ENCODE results near the gene PDE11A. TPM values are rescaled to one million over a fixed set of nuclear protein-coding genes. Genes with fewer than 3 reads are reported as not detected.

The PDE11A gene
- total and polyA plus RNA-seq, 2 of the 13 experiments (the other 11 are each of a cell fraction or from before 2014, with no cell fraction given): 1.2 to 1.7 TPM

GRCh38 chr2:177618255-177619253, 454.0 kb downstream of the PDE11A start (continued):
- TF ChIP-seq ZNF605 (CRISPR knock-in tag; IDR thresholded peaks at IDR 0.05): peak; percentile 94
- peak; percentile 83; the same call in 1 of the 2 replicates for TF ChIP-seq FOXK1 (CRISPR knock-in tag; IDR thresholded peaks at IDR 0.05; ENCODE audit: borderline replicate concordance, low read depth)
- TF ChIP-seq MEIS1 (CRISPR knock-in tag; IDR thresholded peaks at IDR 0.05; ENCODE audit: borderline replicate concordance): no peak
- peak; percentile 24; the same call in 1 of the 2 replicates for TF ChIP-seq ZNF691 (CRISPR knock-in tag; IDR thresholded peaks at IDR 0.05; ENCODE audit: borderline replicate concordance, low read depth)
- TF ChIP-seq POGZ (CRISPR knock-in tag; IDR thresholded peaks at IDR 0.05): peak; percentile 85
- TF ChIP-seq ZNF496 (CRISPR knock-in tag; IDR thresholded peaks at IDR 0.05; ENCODE audit: insufficient replicate concordance): no peak
- TF ChIP-seq NFKBIZ (CRISPR knock-in tag; IDR thresholded peaks at IDR 0.05): peak; percentile 66
- no peak for TF ChIP-seq PRPF4 (IDR thresholded peaks at IDR 0.05; ENCODE audit: low read depth, low read length, poor library complexity, severe bottlenecking)
- peak; percentile 26; the same call in 1 of the 2 replicates for TF ChIP-seq ZNF879 (CRISPR knock-in tag; IDR thresholded peaks at IDR 0.05)
- TF ChIP-seq, protein P1, sequence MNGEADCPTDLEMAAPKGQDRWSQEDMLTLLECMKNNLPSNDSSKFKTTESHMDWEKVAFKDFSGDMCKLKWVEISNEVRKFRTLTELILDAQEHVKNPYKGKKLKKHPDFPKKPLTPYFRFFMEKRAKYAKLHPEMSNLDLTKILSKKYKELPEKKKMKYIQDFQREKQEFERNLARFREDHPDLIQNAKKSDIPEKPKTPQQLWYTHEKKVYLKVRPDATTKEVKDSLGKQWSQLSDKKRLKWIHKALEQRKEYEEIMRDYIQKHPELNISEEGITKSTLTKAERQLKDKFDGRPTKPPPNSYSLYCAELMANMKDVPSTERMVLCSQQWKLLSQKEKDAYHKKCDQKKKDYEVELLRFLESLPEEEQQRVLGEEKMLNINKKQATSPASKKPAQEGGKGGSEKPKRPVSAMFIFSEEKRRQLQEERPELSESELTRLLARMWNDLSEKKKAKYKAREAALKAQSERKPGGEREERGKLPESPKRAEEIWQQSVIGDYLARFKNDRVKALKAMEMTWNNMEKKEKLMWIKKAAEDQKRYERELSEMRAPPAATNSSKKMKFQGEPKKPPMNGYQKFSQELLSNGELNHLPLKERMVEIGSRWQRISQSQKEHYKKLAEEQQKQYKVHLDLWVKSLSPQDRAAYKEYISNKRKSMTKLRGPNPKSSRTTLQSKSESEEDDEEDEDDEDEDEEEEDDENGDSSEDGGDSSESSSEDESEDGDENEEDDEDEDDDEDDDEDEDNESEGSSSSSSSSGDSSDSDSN (CRISPR knock-in tag; IDR thresholded peaks at IDR 0.05): peak; percentile 63
- no peak for TF ChIP-seq ZNF354B (CRISPR knock-in tag; IDR thresholded peaks at IDR 0.05)
- peak; percentile 67; the same call in 1 of the 2 replicates for TF ChIP-seq TFAP4 (IDR thresholded peaks at IDR 0.05; ENCODE audit: borderline replicate concordance, low read depth)
- TF ChIP-seq RBM39 (IDR thresholded peaks at IDR 0.05; ENCODE audit: low read depth, low read length, poor library complexity, severe bottlenecking): no peak
- TF ChIP-seq HMG20A (CRISPR knock-in tag; IDR thresholded peaks at IDR 0.05; ENCODE audit: borderline replicate concordance): no peak; the same call in 1 of the 2 replicates
- TF ChIP-seq HMGA1 (CRISPR knock-in tag; conservative IDR thresholded peaks at IDR 0.05): no peak
- peak; percentile 31 for TF ChIP-seq TBL1XR1 (IDR thresholded peaks at IDR 0.05; ENCODE audit: borderline replicate concordance, low read length, partially characterized antibody)
- TF ChIP-seq ARNTL (CRISPR knock-in tag; IDR thresholded peaks at IDR 0.05): peak; percentile 22; the same call in 1 of the 2 replicates
- TF ChIP-seq CENPT (CRISPR knock-in tag; IDR thresholded peaks at IDR 0.05; ENCODE audit: low read depth): 0 out of 2 replicates have a peak, but pooled peaks have one; percentile 17
- no peak for TF ChIP-seq RORA (CRISPR knock-in tag; IDR thresholded peaks at IDR 0.05)
- peak; percentile 99 for TF ChIP-seq NR2C2 (CRISPR knock-in tag; IDR thresholded peaks at IDR 0.05; ENCODE audit: borderline replicate concordance)
- peak; percentile 77; the same call in 1 of the 2 replicates for TF ChIP-seq ARNT2 (CRISPR knock-in tag; IDR thresholded peaks at IDR 0.05; ENCODE audit: low read depth)
- TF ChIP-seq, protein P2, sequence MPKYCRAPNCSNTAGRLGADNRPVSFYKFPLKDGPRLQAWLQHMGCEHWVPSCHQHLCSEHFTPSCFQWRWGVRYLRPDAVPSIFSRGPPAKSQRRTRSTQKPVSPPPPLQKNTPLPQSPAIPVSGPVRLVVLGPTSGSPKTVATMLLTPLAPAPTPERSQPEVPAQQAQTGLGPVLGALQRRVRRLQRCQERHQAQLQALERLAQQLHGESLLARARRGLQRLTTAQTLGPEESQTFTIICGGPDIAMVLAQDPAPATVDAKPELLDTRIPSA (CRISPR knock-in tag; IDR thresholded peaks at IDR 0.05; ENCODE audit: borderline replicate concordance): 0 out of 2 replicates have a peak, but pooled peaks have one; percentile 68
